Parathyroid adenoma (tissue), 2 donors: ENCODE results near the gene NEK2.
"Not testable (repeated sequence)": the region's sequence is repeated elsewhere in the genome, so short reads cannot be mapped to it uniquely, and the experiment has no call there.

Experiments used
- H2AFZ ChIP-seq: fragments of 300-600 bp; sonication (generic); one replicate; pipeline ENCODE4 v1.7.0; 2017; ENCODE audit warnings: antibody characterized with exemption, mild to moderate bottlenecking
- H3K27ac ChIP-seq: fragments of 300-600 bp; sonication (generic); one replicate; pipeline ENCODE4 v1.7.0; 2017
- H3K27me3 ChIP-seq: fragments of 300-600 bp; sonication (generic); one replicate; pipeline ENCODE4 v1.7.0; 2017; ENCODE audit warnings: low read length; ENCODE audit not compliant: control insufficient read depth, insufficient read depth
- H3K36me3 ChIP-seq: fragments of 300-600 bp; sonication (generic); one replicate; pipeline ENCODE4 v1.7.0; 2017; ENCODE audit warnings: low read length; ENCODE audit not compliant: control insufficient read depth, insufficient read depth
- H3K4me1 ChIP-seq: fragments of 300-600 bp; sonication (generic); one replicate; pipeline ENCODE4 v1.7.0; 2017; ENCODE audit warnings: control low read depth
- H3K4me2 ChIP-seq: fragments of 300-600 bp; sonication (generic); one replicate; pipeline ENCODE4 v1.7.0; 2017; ENCODE audit warnings: low read length
- H3K4me3 ChIP-seq: fragments of 300-600 bp; sonication (generic); one replicate; pipeline ENCODE4 v1.7.0; 2017; ENCODE audit warnings: low read depth, low read length
- H3K79me2 ChIP-seq: fragments of 300-600 bp; sonication (generic); one replicate; pipeline ENCODE4 v1.7.0; 2017; ENCODE audit warnings: control low read depth
- H3K9ac ChIP-seq: fragments of 300-600 bp; sonication (generic); one replicate; pipeline ENCODE4 v1.7.0; 2017; ENCODE audit warnings: mild to moderate bottlenecking
- H3K9me3 ChIP-seq: fragments of 300-600 bp; sonication (generic); one replicate; pipeline ENCODE4 v1.7.0; 2017; ENCODE audit warnings: low read length; ENCODE audit not compliant: control insufficient read depth
- TF ChIP-seq, protein P1 (sequence below): fragments of 300-600 bp; sonication (generic); IDR thresholded peaks from one replicate; pipeline ENCODE4 v1.7.0; 2017; ENCODE audit warnings: antibody characterized with exemption, mild to moderate bottlenecking
- donor health status: primary hyperparathyroidism.

Gene NEK2

DNA sequence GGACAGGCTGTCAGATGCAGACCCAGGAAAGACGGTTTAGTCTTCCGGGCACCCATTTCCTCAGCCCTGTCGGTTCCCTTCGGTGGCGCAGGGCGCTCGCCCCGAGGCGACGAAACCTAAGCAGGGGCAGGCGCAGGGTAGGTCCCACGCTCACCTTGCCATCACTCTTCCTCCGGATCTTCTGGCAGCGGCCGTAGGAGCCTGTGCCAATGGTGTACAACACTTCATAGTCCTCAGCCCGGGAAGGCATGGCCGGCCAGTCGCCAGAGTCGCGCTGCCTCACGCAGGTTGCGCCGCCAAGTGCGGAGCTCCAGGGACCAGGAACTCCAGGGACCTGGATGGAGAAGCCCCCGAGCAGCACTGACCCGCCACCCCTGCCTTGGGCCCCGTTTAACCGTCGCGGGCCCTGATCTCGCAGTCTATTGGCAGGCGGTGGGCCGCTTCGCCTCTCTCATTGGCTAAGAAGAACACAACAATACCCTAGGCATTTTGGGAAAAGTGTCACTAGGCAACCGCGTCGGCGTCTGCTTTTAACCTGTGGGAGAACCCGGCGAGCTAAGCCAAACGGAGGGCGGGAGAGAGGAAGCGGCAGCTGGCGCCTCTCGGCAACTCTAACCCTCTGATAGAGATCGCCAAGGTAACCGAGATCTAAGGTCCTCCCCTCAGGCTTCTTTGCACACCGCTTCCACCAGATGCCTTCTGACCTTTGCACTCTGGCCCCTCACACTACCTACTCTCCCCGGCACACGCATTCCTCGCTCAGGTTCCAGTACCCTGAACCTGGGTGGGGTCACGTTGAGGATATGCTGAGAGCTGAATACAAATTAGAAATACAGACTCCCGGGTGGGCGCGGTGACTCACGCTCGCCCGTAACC is at the start of gene NEK2:
TSS of gene NEK2 (minus strand) at position 392 of the 876 bp plus-strand sequence. CDS start at position 250, 142 bp downstream.
- no peaks in the 10 kb centered on the region for H3K9me3 ChIP-seq
- H2AFZ ChIP-seq = peak within 1 kb of the TSS; percentile 77
- no peak within 1 kb of the TSS for H3K9ac ChIP-seq
- H3K27ac ChIP-seq = no peak within 1 kb of the TSS
- H3K4me2 ChIP-seq = peak within 1 kb of the TSS; percentile 91
- peak within 1 kb of the TSS; percentile 55 for H3K4me3 ChIP-seq
- H3K4me1 ChIP-seq = no peaks in the 10 kb centered on the region
- TF ChIP-seq, protein P1, sequence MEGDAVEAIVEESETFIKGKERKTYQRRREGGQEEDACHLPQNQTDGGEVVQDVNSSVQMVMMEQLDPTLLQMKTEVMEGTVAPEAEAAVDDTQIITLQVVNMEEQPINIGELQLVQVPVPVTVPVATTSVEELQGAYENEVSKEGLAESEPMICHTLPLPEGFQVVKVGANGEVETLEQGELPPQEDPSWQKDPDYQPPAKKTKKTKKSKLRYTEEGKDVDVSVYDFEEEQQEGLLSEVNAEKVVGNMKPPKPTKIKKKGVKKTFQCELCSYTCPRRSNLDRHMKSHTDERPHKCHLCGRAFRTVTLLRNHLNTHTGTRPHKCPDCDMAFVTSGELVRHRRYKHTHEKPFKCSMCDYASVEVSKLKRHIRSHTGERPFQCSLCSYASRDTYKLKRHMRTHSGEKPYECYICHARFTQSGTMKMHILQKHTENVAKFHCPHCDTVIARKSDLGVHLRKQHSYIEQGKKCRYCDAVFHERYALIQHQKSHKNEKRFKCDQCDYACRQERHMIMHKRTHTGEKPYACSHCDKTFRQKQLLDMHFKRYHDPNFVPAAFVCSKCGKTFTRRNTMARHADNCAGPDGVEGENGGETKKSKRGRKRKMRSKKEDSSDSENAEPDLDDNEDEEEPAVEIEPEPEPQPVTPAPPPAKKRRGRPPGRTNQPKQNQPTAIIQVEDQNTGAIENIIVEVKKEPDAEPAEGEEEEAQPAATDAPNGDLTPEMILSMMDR = no peak
- no peaks in the 10 kb centered on the region for H3K36me3 ChIP-seq
- H3K79me2 ChIP-seq = no peaks in the 10 kb centered on the region
- no peaks in the 10 kb centered on the region for H3K27me3 ChIP-seq

DNA sequence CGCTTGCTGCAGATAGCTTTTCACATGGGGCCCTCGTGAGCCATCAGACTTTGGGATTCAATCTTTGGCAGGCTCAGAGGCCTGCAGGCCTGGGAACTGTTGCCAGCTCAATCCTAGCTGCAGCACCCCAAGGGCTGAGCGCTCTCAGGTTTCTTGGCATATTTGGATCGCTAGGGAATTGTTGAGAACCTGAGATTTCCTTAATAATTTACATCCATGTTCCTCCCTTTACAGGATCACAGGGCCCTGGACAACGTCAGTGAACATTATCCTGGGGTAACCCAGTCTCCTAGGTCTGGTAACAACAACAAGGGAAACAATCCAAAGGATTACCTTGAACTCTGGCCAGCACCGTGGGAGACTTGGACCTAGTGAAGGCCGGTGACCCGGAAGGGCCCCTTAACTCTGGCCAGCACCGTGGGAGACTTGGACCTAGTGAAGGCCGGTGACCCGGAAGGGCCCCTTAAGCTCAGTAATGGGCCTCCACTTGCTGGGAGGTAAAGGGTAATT is 49.3 kb upstream of the NEK2 start:
- Histone ChIP-seq H3K4me2 (no peak overlapping the region), H3K9ac (no peak overlapping the region), H2AFZ (no peak overlapping the region), H3K4me1 (no peaks in the 10 kb centered on the region), H3K27me3 (no peaks in the 10 kb centered on the region), H3K4me3 (no peak overlapping the region), H3K36me3 (no peaks in the 10 kb centered on the region), H3K27ac (no peak overlapping the region), H3K9me3 (no peaks in the 10 kb centered on the region), H3K79me2 (no peaks in the 10 kb centered on the region)
- TF ChIP-seq, protein P1 = no peak

DNA sequence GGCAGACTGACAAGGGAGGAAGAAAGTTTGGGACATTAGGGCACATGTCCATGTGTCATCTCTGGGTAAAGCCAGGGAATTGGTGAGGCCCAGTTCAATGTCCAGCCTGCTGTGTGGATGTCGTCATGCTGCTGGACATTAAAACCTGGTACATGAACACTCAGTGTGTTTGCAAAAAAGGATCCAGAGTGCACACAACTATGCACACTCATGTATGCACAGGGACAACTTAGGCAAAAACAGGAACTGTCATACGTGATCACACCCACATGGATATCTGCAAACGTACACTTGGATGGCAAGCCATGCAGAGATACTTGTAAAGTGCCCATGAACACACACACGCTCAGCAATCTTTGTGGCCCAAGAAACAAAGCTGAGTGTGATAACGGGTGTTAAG is 47.9 kb upstream of the NEK2 start:
- Histone ChIP-seq H3K36me3 (no peaks in the 10 kb centered on the region), H3K27me3 (no peaks in the 10 kb centered on the region), H3K4me2 (no peak overlapping the region), H3K9me3 (no peaks in the 10 kb centered on the region), H3K4me1 (no peaks in the 10 kb centered on the region), H3K79me2 (no peaks in the 10 kb centered on the region), H3K9ac (no peak overlapping the region), H3K4me3 (no peak overlapping the region), H2AFZ (no peak overlapping the region), H3K27ac (no peak overlapping the region)
- TF ChIP-seq, protein P1 = no peak

DNA sequence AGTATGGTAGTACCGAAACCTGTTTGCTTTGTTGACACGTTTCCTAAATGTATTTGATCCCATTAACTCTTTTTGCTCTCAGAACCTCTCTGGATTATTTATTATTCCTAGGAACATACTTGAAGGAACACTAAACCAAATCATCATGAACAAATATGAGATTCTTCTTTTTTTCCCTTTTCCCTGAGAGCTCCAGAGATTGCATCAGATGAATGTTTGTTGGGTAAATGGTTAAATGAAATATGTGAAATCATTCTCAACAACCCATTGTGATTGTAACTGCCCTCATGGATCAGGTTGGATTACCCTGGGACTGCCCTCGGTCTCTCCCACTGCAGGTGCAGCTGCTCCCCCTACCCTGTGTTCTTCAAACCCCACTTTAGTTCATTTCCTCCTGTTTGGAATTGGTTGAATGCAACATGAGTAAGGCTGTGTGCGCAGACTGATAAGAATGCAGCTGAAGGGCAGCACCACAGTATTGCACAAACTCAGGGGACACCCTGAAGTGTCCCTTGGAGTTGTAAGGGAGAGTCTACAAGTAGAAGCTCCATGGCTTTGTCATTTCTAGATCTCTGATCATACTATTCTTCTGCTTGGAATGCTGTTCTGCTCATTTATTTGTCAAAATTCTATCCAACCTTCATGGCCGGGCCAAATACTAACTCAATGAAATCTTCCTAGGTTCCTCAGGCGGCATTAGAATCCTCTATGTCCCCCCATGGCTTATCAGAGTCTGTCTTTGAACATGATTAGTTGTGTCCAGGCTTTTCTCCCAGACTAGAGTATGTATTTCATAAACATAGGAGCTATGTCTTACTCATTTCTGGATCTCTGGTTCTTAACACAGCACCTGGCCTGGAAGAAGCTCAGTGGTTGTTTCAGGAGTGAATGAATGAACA is 47.1 kb upstream of the NEK2 start:
- no peaks in the 10 kb centered on the region for H3K36me3 ChIP-seq
- H3K9me3 ChIP-seq = no peaks in the 10 kb centered on the region
- H3K4me3 ChIP-seq = no peak overlapping the region
- no peak overlapping the region for H3K4me2 ChIP-seq
- no peak overlapping the region for H3K9ac ChIP-seq
- H3K27me3 ChIP-seq = no peaks in the 10 kb centered on the region
- no peaks in the 10 kb centered on the region for H3K79me2 ChIP-seq
- H3K27ac ChIP-seq = no peak overlapping the region
- H2AFZ ChIP-seq = no peak overlapping the region
- TF ChIP-seq, protein P1 = no peak
- no peaks in the 10 kb centered on the region for H3K4me1 ChIP-seq

DNA sequence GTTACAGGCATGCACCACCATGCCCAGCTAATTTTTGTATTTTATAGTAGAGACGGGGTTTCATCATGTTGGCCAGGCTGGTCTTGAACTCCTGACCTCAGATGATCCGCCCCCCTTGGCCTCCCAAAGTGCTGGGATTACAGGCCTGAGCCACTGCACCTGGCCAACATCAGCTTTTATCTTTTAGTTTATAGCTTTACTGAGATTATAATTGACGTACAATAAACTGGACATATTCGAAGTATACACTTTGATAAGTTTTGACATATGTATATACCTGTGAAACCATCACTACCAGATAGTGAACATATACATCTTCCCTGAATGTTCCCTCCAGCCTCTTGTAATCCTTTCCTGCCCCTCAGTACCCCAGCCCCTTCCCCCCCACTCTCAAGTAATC is 41.1 kb upstream of the NEK2 start:
- H3K9me3 ChIP-seq, H3K4me3 ChIP-seq, H3K36me3 ChIP-seq, H2AFZ ChIP-seq, H3K9ac ChIP-seq, H3K27ac ChIP-seq, H3K27me3 ChIP-seq, H3K4me1 ChIP-seq, H3K4me2 ChIP-seq, H3K79me2 ChIP-seq: not testable (repeated sequence)
